Endothelial cell of umbilical vein (primary cell): ENCODE measurements around the gene SCRN1. TPM values are rescaled to one million over a fixed set of nuclear protein-coding genes. Genes with fewer than 3 reads are reported as not detected.

Experiments used
- BruUV-seq: library from RNA; stranded (reverse); fragments of 400-500 nt; replicated peaks from 2 replicates; lab custom pipeline; 2021; lab: Mats Ljungman, UMichigan
- CTCF ChIA-PET: fragments of 300-600, 350-600 bp; sonication (Branson Sonifier 250); formaldehyde crosslinking; loops from one replicate; lab custom pipeline; 2021; ENCODE audit warnings: antibody characterized with exemption, inconsistent platforms; lab: Charles Lee
- POLR2A ChIA-PET: fragments of 300-600, 350-600 bp; sonication (Branson Sonifier 250); formaldehyde crosslinking; loops from one replicate; lab custom pipeline; 2021; ENCODE audit warnings: antibody characterized with exemption, inconsistent platforms; lab: Charles Lee
- DNase-seq: peaks from one replicate; pipeline ENCODE4 v3.0.0-alpha.2; 2011; ENCODE audit warnings: low read depth, low spot score
- FAIRE-seq: peaks from 2 replicates; lab custom pipeline; 2011; peaks lifted over from hg19 to GRCh38; lab: Jason Lieb, UNC
- H2AFZ ChIP-seq: 2 replicates; pipeline ENCODE4 v1.6.0; 2012; ENCODE audit warnings: low read depth, low read length, control low read depth, inconsistent platforms
- H3K27ac ChIP-seq: 2 replicates; pipeline ENCODE4 v1.5.1; 2011; ENCODE audit warnings: low read depth, mild to moderate bottlenecking, control low read depth, low read length, moderate library complexity; ENCODE audit not compliant: insufficient read depth
- H3K27me3 ChIP-seq, 2 experiments: 2 replicates each; pipeline versions ENCODE4 v1.6.0 to v1.6.1; 2011; ENCODE audit warnings: low read length in 2 of 2, mixed read lengths in 1 of 2; ENCODE audit not compliant: control insufficient read depth in 2 of 2, insufficient read depth in 2 of 2
- H3K36me3 ChIP-seq, 2 experiments: 2 replicates in 1 of 2; 3 replicates in 1 of 2; pipeline ENCODE4 v1.5.1; 2011; ENCODE audit warnings: low read length in 2 of 2, mild to moderate bottlenecking in 1 of 2, moderate library complexity in 1 of 2; ENCODE audit not compliant: control insufficient read depth in 2 of 2, insufficient read depth in 2 of 2; ENCODE audit errors: extremely low read depth in 1 of 2
- H3K4me1 ChIP-seq: 3 replicates; pipeline ENCODE4 v1.5.1; 2011; ENCODE audit warnings: mild to moderate bottlenecking, low read length; ENCODE audit not compliant: control insufficient read depth, insufficient read depth; ENCODE audit errors: extremely low read depth
- H3K4me2 ChIP-seq: 2 replicates; pipeline ENCODE4 v1.6.1; 2011; ENCODE audit warnings: low read length, control low read depth, mixed read lengths; ENCODE audit not compliant: insufficient read depth
- H3K4me3 ChIP-seq, 3 experiments: fragments of 200-600 bp in 1 of 3; sonication (generic), shearing (Covaris generic) in 1 of 3; replicated peaks in 1 of 3; 2 replicates each; pipeline ENCODE4 v1.5.1; 2011 to 2016; ENCODE audit warnings: control low read depth in 3 of 3, low read length in 3 of 3, mild to moderate bottlenecking in 2 of 3, inconsistent platforms in 1 of 3, low read depth in 1 of 3, moderate library complexity in 1 of 3; ENCODE audit not compliant: insufficient read depth in 1 of 3
- H3K79me2 ChIP-seq: 2 replicates; pipeline ENCODE4 v1.6.0; 2012; ENCODE audit warnings: low read length, inconsistent platforms; ENCODE audit not compliant: control insufficient read depth, insufficient read depth
- H3K9ac ChIP-seq: replicated peaks from 2 replicates; pipeline ENCODE3; 2011; ENCODE audit warnings: low read length, control low read depth; ENCODE audit not compliant: insufficient read depth; ENCODE audit errors: extremely low read depth
- H3K9me1 ChIP-seq: replicated peaks from 3 replicates; pipeline ENCODE4 v1.6.0; 2011; ENCODE audit warnings: mild to moderate bottlenecking, low read length; ENCODE audit not compliant: control insufficient read depth, insufficient read depth; ENCODE audit errors: extremely low read depth
- H3K9me3 ChIP-seq: replicated peaks from 2 replicates; pipeline ENCODE4 v1.5.1; 2012; ENCODE audit warnings: low read length, inconsistent platforms; ENCODE audit not compliant: control insufficient read depth, insufficient read depth
- H4K20me1 ChIP-seq: replicated peaks from 2 replicates; pipeline ENCODE3; 2011; ENCODE audit warnings: mild to moderate bottlenecking, low read length; ENCODE audit not compliant: control insufficient read depth, insufficient read depth; ENCODE audit errors: extremely low read depth
- EZH2 ChIP-seq: IDR thresholded peaks from 2 replicates; pipeline ENCODE4 v1.6.1; 2012; ENCODE audit warnings: borderline replicate concordance, low read depth, mild to moderate bottlenecking, moderate library complexity, low read length, inconsistent platforms; ENCODE audit not compliant: severe bottlenecking
- FOS ChIP-seq: IDR thresholded peaks from 2 replicates; pipeline ENCODE4 v1.6.1; 2011; ENCODE audit warnings: mild to moderate bottlenecking, low read length, moderate library complexity, borderline replicate concordance; ENCODE audit not compliant: insufficient read depth
- GATA2 ChIP-seq: IDR thresholded peaks from 2 replicates; pipeline ENCODE4 v1.7.0; 2011; ENCODE audit warnings: low read depth, mild to moderate bottlenecking, moderate library complexity, mixed read lengths, low read length; ENCODE audit not compliant: insufficient read length, insufficient read depth
- JUN ChIP-seq: IDR thresholded peaks from 2 replicates; pipeline ENCODE4 v1.6.1; 2011; ENCODE audit warnings: borderline replicate concordance, low read depth; ENCODE audit not compliant: insufficient read length, insufficient read depth
- MYC ChIP-seq: IDR thresholded peaks from one replicate; pipeline ENCODE4 v1.6.1; 2011; ENCODE audit warnings: mild to moderate bottlenecking, low read depth, low read length
- POLR2A ChIP-seq: IDR thresholded peaks from 2 replicates; pipeline ENCODE4 v1.6.1; 2012; ENCODE audit warnings: low read depth, mild to moderate bottlenecking, control low read depth, low read length
- POLR2AphosphoS5 ChIP-seq: IDR thresholded peaks from 2 replicates; pipeline ENCODE4 v1.6.1; 2012; ENCODE audit warnings: low read depth, mild to moderate bottlenecking, control low read depth, low read length, moderate library complexity; ENCODE audit not compliant: insufficient read depth
- dilution Hi-C: fragments of 300-500 bp; cut with MboI; formaldehyde crosslinking; loops from one replicate; pipeline ENCODE4 v1.15.0; 2019; ENCODE audit warnings: low sequenced_read_pairs; ENCODE audit not compliant: extremely low pct_ligation_motif_present
- intact Hi-C: fragments of 100-400 bp; cut with micrococcal nuclease; formaldehyde crosslinking; loops from one replicate; pipeline ENCODE4 v1.10.0; 2022
- polyA plus RNA-seq, 4 experiments: library from polyadenylated mRNA; depleted of rRNA in 3 of 4; stranded (reverse) in 3 of 4; unstranded in 1 of 4; fragments of >200 nt; gene quantifications; 2 replicates each; pipeline versions ENCODE4 v1.2.1 to v1.2.3, GENCODE V29; 2011 to 2012; ENCODE audit warnings: missing spikeins in 1 of 4
- total RNA-seq: library from RNA; stranded (reverse); gene quantifications from 2 replicates; pipeline ENCODE4 v1.2.3, GENCODE V29; 2021
- TF ChIP-seq, protein P1 (sequence below), 2 donors: IDR thresholded peaks; 1 replicate in 1 of 2; 2 replicates in 1 of 2; pipeline ENCODE4 v1.5.1; 2011; ENCODE audit warnings: low read length in 2 of 2, mild to moderate bottlenecking in 2 of 2, moderate library complexity in 2 of 2, control low read depth in 1 of 2, inconsistent platforms in 1 of 2, low read depth in 1 of 2; ENCODE audit not compliant: insufficient read depth in 1 of 2; ENCODE audit errors: extremely low read depth in 1 of 2
- TF ChIP-seq, protein P2 (sequence below): IDR thresholded peaks from 2 replicates; pipeline ENCODE4 v1.6.1; 2011; ENCODE audit not compliant: insufficient read depth, insufficient read length

Gene SCRN1
- total and polyA plus RNA-seq, 2 donors (not counting 3 experiments of a cell fraction or from before 2014, with no cell fraction given): 57.0 to 127 TPM

DNA sequence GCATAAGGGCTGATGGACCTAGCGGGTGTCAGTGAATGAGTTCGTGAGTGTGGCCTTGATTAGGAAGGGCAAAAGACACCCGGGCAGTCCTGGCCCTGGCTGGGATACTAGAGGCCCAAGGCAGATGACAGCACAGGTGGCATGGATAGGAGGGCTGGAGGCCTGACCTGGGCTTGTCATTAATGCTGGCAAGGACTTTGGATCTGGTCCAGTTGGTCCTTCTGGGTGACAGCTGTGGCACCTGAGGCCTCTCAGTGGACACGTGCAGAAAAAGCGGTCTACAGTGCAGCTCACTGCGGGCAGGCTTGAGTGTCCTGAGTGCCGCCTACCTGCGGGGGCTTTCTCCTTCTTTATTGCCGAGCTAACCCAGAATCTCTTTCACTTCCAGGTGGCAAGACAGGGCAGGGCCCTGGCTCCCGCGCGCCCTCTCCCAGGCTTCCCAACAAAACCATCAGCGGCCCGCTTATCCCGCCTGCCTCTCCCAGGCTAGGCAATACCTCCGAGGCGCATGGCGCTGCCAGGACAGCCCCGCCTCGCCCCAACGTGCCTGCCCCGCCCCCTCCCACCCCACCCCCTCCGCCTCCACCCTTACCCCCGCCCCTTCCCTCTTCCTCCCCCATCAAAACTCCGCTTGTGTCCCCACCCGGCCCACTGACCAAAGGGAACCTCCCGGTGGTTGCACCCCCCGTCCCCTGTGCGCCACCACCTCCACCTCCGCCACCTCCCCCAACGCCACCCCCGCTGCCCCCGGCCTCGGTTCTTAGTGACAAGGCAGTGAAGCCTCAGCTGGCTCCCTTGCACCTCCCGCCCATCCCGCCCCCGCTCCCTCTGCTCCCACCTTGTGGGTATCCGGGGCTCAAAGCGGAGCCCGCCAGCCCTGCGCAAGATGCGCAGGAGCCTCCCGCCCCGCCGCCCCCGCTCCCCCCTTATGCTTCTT is 105.9 kb downstream of the SCRN1 start:
- POLR2A ChIA-PET: no interaction called here
- Histone ChIP-seq H3K4me2 (no peak overlapping the region), H2AFZ (no peak overlapping the region), H3K9me1 (no peaks in the 10 kb centered on the region), H4K20me1 (no peaks in the 10 kb centered on the region), H3K27ac (no peak overlapping the region), H3K9me3 (no peaks in the 10 kb centered on the region), H3K79me2 (no peaks in the 10 kb centered on the region), H3K27me3 (peaks cover 0 to 5% of the 10 kb centered on the region in 2 experiments), H3K9ac (no peak overlapping the region), H3K36me3 (no peaks in the 10 kb centered on the region), H3K4me3 (no peak overlapping the region), H3K4me1 (no peaks in the 10 kb centered on the region)
- CTCF ChIA-PET: no interaction called here
- no TSS peak for BruUV-seq
- FAIRE-seq (no peak), DNase-seq (no peak)
- intact Hi-C loops (no loop called here), dilution Hi-C loops (no loop called here)
- TF ChIP-seq, protein P1, sequence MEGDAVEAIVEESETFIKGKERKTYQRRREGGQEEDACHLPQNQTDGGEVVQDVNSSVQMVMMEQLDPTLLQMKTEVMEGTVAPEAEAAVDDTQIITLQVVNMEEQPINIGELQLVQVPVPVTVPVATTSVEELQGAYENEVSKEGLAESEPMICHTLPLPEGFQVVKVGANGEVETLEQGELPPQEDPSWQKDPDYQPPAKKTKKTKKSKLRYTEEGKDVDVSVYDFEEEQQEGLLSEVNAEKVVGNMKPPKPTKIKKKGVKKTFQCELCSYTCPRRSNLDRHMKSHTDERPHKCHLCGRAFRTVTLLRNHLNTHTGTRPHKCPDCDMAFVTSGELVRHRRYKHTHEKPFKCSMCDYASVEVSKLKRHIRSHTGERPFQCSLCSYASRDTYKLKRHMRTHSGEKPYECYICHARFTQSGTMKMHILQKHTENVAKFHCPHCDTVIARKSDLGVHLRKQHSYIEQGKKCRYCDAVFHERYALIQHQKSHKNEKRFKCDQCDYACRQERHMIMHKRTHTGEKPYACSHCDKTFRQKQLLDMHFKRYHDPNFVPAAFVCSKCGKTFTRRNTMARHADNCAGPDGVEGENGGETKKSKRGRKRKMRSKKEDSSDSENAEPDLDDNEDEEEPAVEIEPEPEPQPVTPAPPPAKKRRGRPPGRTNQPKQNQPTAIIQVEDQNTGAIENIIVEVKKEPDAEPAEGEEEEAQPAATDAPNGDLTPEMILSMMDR (IDR thresholded peaks at IDR 0.05; ENCODE audit: extremely low read depth in 1 of 2, insufficient read depth in 1 of 2, low read depth in 1 of 2, low read length in 2 of 2): no peak
- TF ChIP-seq, protein P2, sequence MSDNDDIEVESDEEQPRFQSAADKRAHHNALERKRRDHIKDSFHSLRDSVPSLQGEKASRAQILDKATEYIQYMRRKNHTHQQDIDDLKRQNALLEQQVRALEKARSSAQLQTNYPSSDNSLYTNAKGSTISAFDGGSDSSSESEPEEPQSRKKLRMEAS: no peak
- TF ChIP-seq POLR2A: no peak
- no peak for TF ChIP-seq POLR2AphosphoS5
- no peak for TF ChIP-seq GATA2
- no peak for TF ChIP-seq FOS
- TF ChIP-seq MYC: no peak
- TF ChIP-seq EZH2: no peak
- TF ChIP-seq JUN: no peak
